SK-N-MC (cell line): ENCODE data around the gene AP5S1.

ENCODE experiments used
- EZH2 ChIP-seq: fragments of 200-600 bp; sonication (generic); IDR thresholded peaks from one replicate; pipeline ENCODE4 v1.6.1; 2017; ENCODE audit warnings: antibody characterized with exemption
- FOXP2 ChIP-seq: optimal IDR thresholded peaks from 2 replicates; pipeline ENCODE3; 2011; ENCODE audit warnings: mild to moderate bottlenecking, moderate library complexity; ENCODE audit not compliant: insufficient read depth; ENCODE audit errors: extremely low read length, control extremely low read depth
- POLR2AphosphoS5 ChIP-seq: IDR thresholded peaks from 2 replicates; pipeline ENCODE4 v1.6.1; 2012; ENCODE audit warnings: mild to moderate bottlenecking, low read depth, low read length, borderline replicate concordance

DNA sequence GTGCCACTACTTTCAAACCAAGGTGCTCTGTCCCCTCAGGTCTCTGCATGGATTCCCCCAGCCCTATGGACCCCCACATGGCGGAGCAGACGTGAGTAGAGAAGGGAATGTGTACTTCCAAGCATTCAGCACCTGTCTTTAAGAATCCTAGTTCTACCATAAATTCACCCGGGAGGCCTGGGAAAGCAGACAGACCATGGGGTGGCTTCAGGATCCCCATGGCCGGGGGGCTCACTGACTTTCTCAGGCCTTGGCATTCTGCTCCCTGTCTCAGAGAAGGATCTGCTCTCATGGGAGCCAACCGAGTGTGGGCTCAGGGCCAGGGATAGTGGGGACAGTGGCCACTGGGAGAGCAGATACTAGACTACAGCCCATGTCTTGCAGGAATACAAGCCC, 22.0 kb upstream of the AP5S1 start:
- TF ChIP-seq EZH2 (no peak), POLR2AphosphoS5 (no peak), FOXP2 (no peak)
